Aorta (tissue), 5 donors: ENCODE data around the gene SRSF12. TPM values are rescaled to one million over a fixed set of nuclear protein-coding genes. Genes with fewer than 3 reads are reported as not detected.
"Not testable (repeated sequence)": the region's sequence is repeated elsewhere in the genome, so short reads cannot be mapped to it uniquely, and the experiment has no call there.

Source experiments
- ATAC-seq: fragments of 200-7000 bp; cut with Tn5 transposase; one replicate; pipeline ENCODE4 v1.9.1; 2022; ENCODE audit warnings: moderate library complexity; ENCODE audit not compliant: low FRiP score
- DNase-seq, 2 donors: peaks; one replicate each; pipeline ENCODE4 v3.0.0-alpha.2; 2020
- H3K27ac ChIP-seq, 2 donors: one replicate each; pipeline ENCODE4 v1.5.1; 2013; ENCODE audit warnings: low read length in 2 of 2, mild to moderate bottlenecking in 2 of 2, moderate library complexity in 2 of 2, control low read depth in 1 of 2, inconsistent platforms in 1 of 2, low read depth in 1 of 2
- H3K27me3 ChIP-seq, 2 donors: one replicate each; pipeline ENCODE4 v1.6.1; 2013; ENCODE audit warnings: control low read depth in 1 of 2, low read length in 1 of 2, mild to moderate bottlenecking in 1 of 2, moderate library complexity in 1 of 2; ENCODE audit not compliant: insufficient read depth in 2 of 2, control insufficient read depth in 1 of 2
- H3K36me3 ChIP-seq, 2 donors: one replicate each; pipeline ENCODE4 v1.6.1; 2013; ENCODE audit warnings: control low read depth in 1 of 2, low read length in 1 of 2, mild to moderate bottlenecking in 1 of 2; ENCODE audit not compliant: insufficient read depth in 2 of 2, control insufficient read depth in 1 of 2
- H3K4me1 ChIP-seq, 2 donors: one replicate each; pipeline ENCODE4 v1.6.1; 2013; ENCODE audit warnings: low read length in 2 of 2, control low read depth in 1 of 2, mild to moderate bottlenecking in 1 of 2, moderate library complexity in 1 of 2; ENCODE audit not compliant: insufficient read depth in 2 of 2, control insufficient read depth in 1 of 2
- H3K4me3 ChIP-seq, 2 donors: one replicate each; pipeline ENCODE4 v1.5.1; 2013; ENCODE audit warnings: low read length in 2 of 2, control low read depth in 1 of 2, mild to moderate bottlenecking in 1 of 2
- H3K9me3 ChIP-seq: one replicate; pipeline ENCODE4 v1.6.1; 2013; ENCODE audit warnings: mild to moderate bottlenecking, low read length; ENCODE audit not compliant: control insufficient read depth
- WGBS, 2 donors: extraction: QIAGEN DNeasy Blood & Tissue Kit; methylation state at CpG; one replicate each; pipeline ENCODE4 v1.1.7; 2013; 5-methylcytosine and 5-hydroxymethylcytosine counted together
- intact Hi-C, 2 donors: fragments of 100-400 bp; cut with DNase I; formaldehyde crosslinking; loops; one replicate each; pipeline versions ENCODE4 v1.14.2 to v1.15.0; 2022
- polyA plus RNA-seq, 2 donors: library from polyadenylated mRNA; stranded (reverse); fragments of 200-250 nt; gene quantifications; one replicate each; pipeline ENCODE4 v1.2.3, GENCODE V29; 2013
- total RNA-seq, 2 donors: library from RNA; stranded (reverse); fragmentation: NEBNext Ultra II Directional; extraction: Animal tissue kit (Norgen Biotek cat#: 25700); gene quantifications; one replicate each; pipeline ENCODE4 v1.2.1, GENCODE V29; 2021
- donor health status: healthy with polysubstance abuse.
- donor health status: Bipolar disorder and iron deficiency.
- donor health status: DM: no; HTN: no; CAD: no.
- donor health status: DM: no; HTN: no; CAD: no.
- donor health status: DM: yes; HTN: yes; CAD: no.

The SRSF12 gene
- total and polyA plus RNA-seq, 4 donors: 0.25 to 1.9 (median 0.98) TPM

GRCh38 chr6:89069536-89070163 is 48.2 kb downstream of the SRSF12 start:
- intact Hi-C loops: no loop called here
- Histone ChIP-seq H3K36me3 (no peaks in the 10 kb centered on the region), H3K9me3 (no peaks in the 10 kb centered on the region), H3K4me1 (no peaks in the 10 kb centered on the region), H3K27me3 (no peaks in the 10 kb centered on the region), H3K27ac (no peak overlapping the region), H3K4me3 (no peak overlapping the region)
- DNase-seq: no peak
- no peak for ATAC-seq
- 87 to 89% methylated on average over 10 of the region's 10 CpGs for WGBS, 2 donors

- Histone ChIP-seq H3K27me3 (no peaks in the 10 kb centered on the region), H3K27ac (no peak overlapping the region), H3K4me1 (no peaks in the 10 kb centered on the region), H3K36me3 (no peaks in the 10 kb centered on the region), H3K4me3 (no peak overlapping the region), H3K9me3 (no peaks in the 10 kb centered on the region)
- DNase-seq: no peak
- intact Hi-C loops: no loop called here
- WGBS, 2 donors: 36 to 93% methylated on average over 1 of the region's 1 CpG
- no peak for ATAC-seq
These were observed 49.2 kb downstream of the SRSF12 start for GRCh38 chr6:89068695-89069094.

- Histone ChIP-seq H3K4me3 (no peak overlapping the region), H3K36me3 (no peaks in the 10 kb centered on the region), H3K27me3 (no peaks in the 10 kb centered on the region), H3K27ac (no peak overlapping the region), H3K4me1 (no peaks in the 10 kb centered on the region), H3K9me3 (no peaks in the 10 kb centered on the region)
- intact Hi-C loops: no loop called here
- DNase-seq: no peak
- no peak for ATAC-seq
These were observed 50.1 kb downstream of the SRSF12 start for GRCh38 chr6:89067796-89068195.

- 86 to 91% methylated on average over 4 of the region's 4 CpGs for WGBS, 2 donors
- intact Hi-C loops: no loop called here
- ATAC-seq: no peak
- Histone ChIP-seq H3K36me3 (no peaks in the 10 kb centered on the region), H3K27ac (no peak overlapping the region), H3K4me1 (no peaks in the 10 kb centered on the region), H3K9me3 (no peaks in the 10 kb centered on the region), H3K4me3 (no peak overlapping the region), H3K27me3 (no peaks in the 10 kb centered on the region)
- DNase-seq: no peak
These were observed 50.8 kb downstream of the SRSF12 start for GRCh38 chr6:89066940-89067646.

GRCh38 chr6:89066121-89066520 is 51.8 kb downstream of the SRSF12 start:
- H3K36me3 ChIP-seq, DNase-seq, intact Hi-C loops, H3K27ac ChIP-seq, H3K4me1 ChIP-seq, ATAC-seq, H3K27me3 ChIP-seq, H3K4me3 ChIP-seq, H3K9me3 ChIP-seq: not testable (repeated sequence)
- 90 to 92% methylated on average over 9 of the region's 9 CpGs for WGBS, 2 donors

- H3K27me3 ChIP-seq, H3K4me1 ChIP-seq, H3K9me3 ChIP-seq, H3K36me3 ChIP-seq, H3K27ac ChIP-seq, DNase-seq, ATAC-seq, H3K4me3 ChIP-seq, intact Hi-C loops: not testable (repeated sequence)
- WGBS, 2 donors: 91 to 99% methylated on average over 22 of the region's 22 CpGs
These were observed 52.9 kb downstream of the SRSF12 start for GRCh38 chr6:89064931-89065330.

GRCh38 chr6:89063881-89064280 is 54.0 kb downstream of the SRSF12 start:
- DNase-seq (no peak), ATAC-seq (no peak)
- Histone ChIP-seq H3K27me3 (no peaks in the 10 kb centered on the region), H3K4me3 (no peak overlapping the region), H3K9me3 (no peaks in the 10 kb centered on the region), H3K27ac (no peak overlapping the region), H3K36me3 (no peaks in the 10 kb centered on the region), H3K4me1 (no peaks in the 10 kb centered on the region)
- intact Hi-C loops: no loop called here
- WGBS, 2 donors: 97 to 100% methylated on average over 1 of the region's 1 CpG

- Histone ChIP-seq H3K27me3 (no peaks in the 10 kb centered on the region), H3K9me3 (no peaks in the 10 kb centered on the region), H3K4me1 (no peaks in the 10 kb centered on the region), H3K4me3 (no peak overlapping the region), H3K36me3 (no peaks in the 10 kb centered on the region), H3K27ac (no peak overlapping the region)
- ATAC-seq (no peak), DNase-seq (no peak)
- WGBS, 2 donors: 93 to 94% methylated on average over 12 of the region's 12 CpGs
- intact Hi-C loops: no loop called here
These were observed 58.6 kb downstream of the SRSF12 start for GRCh38 chr6:89059227-89059626.

- no peak overlapping the region for H3K4me3 ChIP-seq
- no peaks in the 10 kb centered on the region for H3K4me1 ChIP-seq
- intact Hi-C loops: no loop called here
- DNase-seq: no peak
- WGBS, 2 donors: 53 to 55% methylated on average over 5 of the region's 5 CpGs
- no peak for ATAC-seq
- no peak overlapping the region for H3K27ac ChIP-seq
- H3K27me3 ChIP-seq: no peaks in the 10 kb centered on the region
- no peaks in the 10 kb centered on the region for H3K9me3 ChIP-seq
- no peaks in the 10 kb centered on the region for H3K36me3 ChIP-seq
These were observed 59.2 kb downstream of the SRSF12 start for GRCh38 chr6:89058627-89059026.
